Measurements from ENCODE around the gene CNP.

DNA sequence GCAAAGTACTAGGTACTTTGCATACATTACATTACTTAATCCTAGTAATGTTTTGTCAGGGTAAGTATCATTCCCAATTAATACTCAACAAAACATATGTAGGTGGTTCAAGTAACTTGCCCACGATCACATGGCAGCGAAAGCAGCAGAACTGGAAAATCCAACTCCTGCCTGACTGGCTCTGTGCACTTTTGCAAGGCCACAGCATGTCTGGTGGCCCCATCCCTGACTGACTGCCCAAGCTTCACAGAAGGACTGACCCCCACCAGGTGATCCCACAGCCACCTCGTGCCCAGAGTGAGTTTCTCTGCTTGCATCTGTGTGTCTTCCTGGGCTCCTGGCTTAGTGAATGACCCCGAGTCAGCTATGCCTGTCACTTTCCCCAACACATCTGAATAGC lies 11.4 kb downstream of the CNP start:
- TF ChIP-seq, protein P1, sequence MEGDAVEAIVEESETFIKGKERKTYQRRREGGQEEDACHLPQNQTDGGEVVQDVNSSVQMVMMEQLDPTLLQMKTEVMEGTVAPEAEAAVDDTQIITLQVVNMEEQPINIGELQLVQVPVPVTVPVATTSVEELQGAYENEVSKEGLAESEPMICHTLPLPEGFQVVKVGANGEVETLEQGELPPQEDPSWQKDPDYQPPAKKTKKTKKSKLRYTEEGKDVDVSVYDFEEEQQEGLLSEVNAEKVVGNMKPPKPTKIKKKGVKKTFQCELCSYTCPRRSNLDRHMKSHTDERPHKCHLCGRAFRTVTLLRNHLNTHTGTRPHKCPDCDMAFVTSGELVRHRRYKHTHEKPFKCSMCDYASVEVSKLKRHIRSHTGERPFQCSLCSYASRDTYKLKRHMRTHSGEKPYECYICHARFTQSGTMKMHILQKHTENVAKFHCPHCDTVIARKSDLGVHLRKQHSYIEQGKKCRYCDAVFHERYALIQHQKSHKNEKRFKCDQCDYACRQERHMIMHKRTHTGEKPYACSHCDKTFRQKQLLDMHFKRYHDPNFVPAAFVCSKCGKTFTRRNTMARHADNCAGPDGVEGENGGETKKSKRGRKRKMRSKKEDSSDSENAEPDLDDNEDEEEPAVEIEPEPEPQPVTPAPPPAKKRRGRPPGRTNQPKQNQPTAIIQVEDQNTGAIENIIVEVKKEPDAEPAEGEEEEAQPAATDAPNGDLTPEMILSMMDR (IDR thresholded peaks at IDR 0.05), result no peak
- TF ChIP-seq POLR2A (IDR thresholded peaks at IDR 0.05), result no peak

Measured in thyroid gland (tissue), 4 donors.